ENCODE data around the gene KCNMA1. TPM values are rescaled to one million over a fixed set of nuclear protein-coding genes. Genes with fewer than 3 reads are reported as not detected.

The KCNMA1 gene
- total and polyA plus RNA-seq, 7 experiments from 2014 or later = 0.42 TPM; not detected in 6

- POLR2A ChIA-PET = no interaction called here
Observed at GRCh38 chr10:77446700-77447099, 190.9 kb downstream of the KCNMA1 start.

GRCh38 chr10:77445547-77445946 is 192.1 kb downstream of the KCNMA1 start:
- ATAC-seq (no peak), DNase-seq (no peak)
- Mint-ChIP-seq H3K9me3 (peaks cover 0 to 2% (median 0%) of the 10 kb centered on the region in 11 donors), H3K36me3 (no peaks in the 10 kb centered on the region), H3K4me1 (no peaks in the 10 kb centered on the region), H3K27me3 (peaks cover 0 to 13% (median 0%) of the 10 kb centered on the region in 5 donors), H3K27ac (no peak overlapping the region), H3K4me3 (no peak overlapping the region)
- H3K4me1 ChIP-seq (ENCODE audit: control insufficient read depth in 2 of 2, insufficient read depth in 2 of 2, low read length in 2 of 2) = no peaks in the 10 kb centered on the region
- H3K36me3 ChIP-seq (ENCODE audit: control insufficient read depth in 2 of 3, insufficient read depth in 3 of 3, low read length in 3 of 3) = no peaks in the 10 kb centered on the region
- POLR2A ChIA-PET = no interaction called here
- H3K27me3 ChIP-seq (ENCODE audit: control insufficient read depth in 2 of 2, insufficient read depth in 2 of 2, low read length in 2 of 2) = no peaks in the 10 kb centered on the region
- CTCF ChIA-PET = no interaction called here
- intact Hi-C loops (cut with micrococcal nuclease) = no loop called here
- no peak overlapping the region for H3K4me3 ChIP-seq (ENCODE audit: low read length)
- no peak overlapping the region for H3K27ac ChIP-seq (ENCODE audit: low read depth, low read length)
- no peaks in the 10 kb centered on the region for H3K9me3 ChIP-seq (ENCODE audit: control insufficient read depth in 2 of 3, low read length in 3 of 3)

More at GRCh38 chr10:77446700-77447099, 190.9 kb downstream of the KCNMA1 start:
- intact Hi-C loops (cut with micrococcal nuclease) = no loop called here
- no peaks in the 10 kb centered on the region for H3K4me1 ChIP-seq (ENCODE audit: control insufficient read depth in 2 of 2, insufficient read depth in 2 of 2, low read length in 2 of 2)
- H3K27ac Mint-ChIP-seq = no peak overlapping the region
- CTCF ChIA-PET = no interaction called here
- H3K36me3 Mint-ChIP-seq = no peaks in the 10 kb centered on the region
- DNase-seq (no peak), ATAC-seq (no peak)
- H3K9me3 ChIP-seq (ENCODE audit: control insufficient read depth in 2 of 3, low read length in 3 of 3) = no peaks in the 10 kb centered on the region
- H3K27me3 Mint-ChIP-seq = peaks cover 0 to 13% (median 5%) of the 10 kb centered on the region in 5 donors
- no peak overlapping the region for H3K4me3 ChIP-seq (ENCODE audit: low read length)
- no peaks in the 10 kb centered on the region for H3K27me3 ChIP-seq (ENCODE audit: control insufficient read depth in 2 of 2, insufficient read depth in 2 of 2, low read length in 2 of 2)
- H3K9me3 Mint-ChIP-seq = peaks cover 0 to 2% (median 0%) of the 10 kb centered on the region in 11 donors
- H3K27ac ChIP-seq (ENCODE audit: low read depth, low read length) = no peak overlapping the region
- no peak overlapping the region for H3K4me3 Mint-ChIP-seq
- no peaks in the 10 kb centered on the region for H3K36me3 ChIP-seq (ENCODE audit: control insufficient read depth in 2 of 3, insufficient read depth in 3 of 3, low read length in 3 of 3)
- no peaks in the 10 kb centered on the region for H3K4me1 Mint-ChIP-seq

GRCh38 chr10:77444041-77444440 is 193.6 kb downstream of the KCNMA1 start:
- CTCF ChIA-PET = no interaction called here
- Histone ChIP-seq H3K9me3 (ENCODE audit: control insufficient read depth in 2 of 3, low read length in 3 of 3) (no peaks in the 10 kb centered on the region), H3K27ac (ENCODE audit: low read depth, low read length) (no peak overlapping the region), H3K4me3 (ENCODE audit: low read length) (no peak overlapping the region), H3K27me3 (ENCODE audit: control insufficient read depth in 2 of 2, insufficient read depth in 2 of 2, low read length in 2 of 2) (no peaks in the 10 kb centered on the region), H3K36me3 (ENCODE audit: control insufficient read depth in 2 of 3, insufficient read depth in 3 of 3, low read length in 3 of 3) (no peaks in the 10 kb centered on the region), H3K4me1 (ENCODE audit: control insufficient read depth in 2 of 2, insufficient read depth in 2 of 2, low read length in 2 of 2) (no peaks in the 10 kb centered on the region)
- peaks cover 0 to 2% (median 0%) of the 10 kb centered on the region in 11 donors for H3K9me3 Mint-ChIP-seq
- POLR2A ChIA-PET = no interaction called here
- peaks cover 0 to 13% (median 0%) of the 10 kb centered on the region in 5 donors for H3K27me3 Mint-ChIP-seq
- ATAC-seq (no peak), DNase-seq (no peak)
- H3K4me1 Mint-ChIP-seq = no peaks in the 10 kb centered on the region
- H3K27ac Mint-ChIP-seq = no peak overlapping the region
- no peak overlapping the region for H3K4me3 Mint-ChIP-seq
- intact Hi-C loops (cut with micrococcal nuclease) = no loop called here
- H3K36me3 Mint-ChIP-seq = no peaks in the 10 kb centered on the region

- Histone ChIP-seq H3K36me3 (ENCODE audit: control insufficient read depth in 2 of 3, insufficient read depth in 3 of 3, low read length in 3 of 3) (no peaks in the 10 kb centered on the region), H3K4me1 (ENCODE audit: control insufficient read depth in 2 of 2, insufficient read depth in 2 of 2, low read length in 2 of 2) (no peaks in the 10 kb centered on the region), H3K27me3 (ENCODE audit: control insufficient read depth in 2 of 2, insufficient read depth in 2 of 2, low read length in 2 of 2) (no peaks in the 10 kb centered on the region), H3K27ac (ENCODE audit: low read depth, low read length) (no peak overlapping the region), H3K4me3 (ENCODE audit: low read length) (no peak overlapping the region), H3K9me3 (ENCODE audit: control insufficient read depth in 2 of 3, low read length in 3 of 3) (no peaks in the 10 kb centered on the region)
- ChIA-PET POLR2A (no interaction called here), CTCF (no interaction called here)
- H3K4me3 Mint-ChIP-seq = no peak overlapping the region
- intact Hi-C loops (cut with micrococcal nuclease) = no loop called here
- ATAC-seq (no peak), DNase-seq (no peak)
- H3K9me3 Mint-ChIP-seq = peaks cover 0 to 2% (median 0%) of the 10 kb centered on the region in 11 donors
- peaks cover 0 to 13% (median 0%) of the 10 kb centered on the region in 5 donors for H3K27me3 Mint-ChIP-seq
- H3K27ac Mint-ChIP-seq = no peak overlapping the region
- H3K36me3 Mint-ChIP-seq = no peaks in the 10 kb centered on the region
- no peaks in the 10 kb centered on the region for H3K4me1 Mint-ChIP-seq
Observed at GRCh38 chr10:77442699-77443189, 194.9 kb downstream of the KCNMA1 start.

GRCh38 chr10:77441353-77442166 is 196.0 kb downstream of the KCNMA1 start:
- H3K27me3 ChIP-seq (ENCODE audit: control insufficient read depth in 2 of 2, insufficient read depth in 2 of 2, low read length in 2 of 2) = no peaks in the 10 kb centered on the region
- no peak overlapping the region for H3K4me3 ChIP-seq (ENCODE audit: low read length)
- no peaks in the 10 kb centered on the region for H3K4me1 ChIP-seq (ENCODE audit: control insufficient read depth in 2 of 2, insufficient read depth in 2 of 2, low read length in 2 of 2)
- H3K27me3 Mint-ChIP-seq = peaks cover 0 to 13% (median 0%) of the 10 kb centered on the region in 5 donors
- intact Hi-C loops (cut with micrococcal nuclease) = no loop called here
- ATAC-seq (no peak), DNase-seq (no peak)
- no peak overlapping the region for H3K4me3 Mint-ChIP-seq
- H3K36me3 Mint-ChIP-seq = no peaks in the 10 kb centered on the region
- H3K9me3 Mint-ChIP-seq = peaks cover 0 to 2% (median 0%) of the 10 kb centered on the region in 11 donors
- no peak overlapping the region for H3K27ac ChIP-seq (ENCODE audit: low read depth, low read length)
- CTCF ChIA-PET = interaction anchor here (0.9 kb wide), 1 partner anchor 14 kb away, joined by 3 read pairs; no protein-coding TSS in a partner anchor
- no peak overlapping the region for H3K27ac Mint-ChIP-seq
- no peaks in the 10 kb centered on the region for H3K9me3 ChIP-seq (ENCODE audit: control insufficient read depth in 2 of 3, low read length in 3 of 3)
- H3K36me3 ChIP-seq (ENCODE audit: control insufficient read depth in 2 of 3, insufficient read depth in 3 of 3, low read length in 3 of 3) = no peaks in the 10 kb centered on the region
- no peaks in the 10 kb centered on the region for H3K4me1 Mint-ChIP-seq
- POLR2A ChIA-PET = no interaction called here

- H3K9me3 ChIP-seq (ENCODE audit: control insufficient read depth in 2 of 3, low read length in 3 of 3) = no peaks in the 10 kb centered on the region
- peaks cover 0 to 2% (median 0%) of the 10 kb centered on the region in 11 donors for H3K9me3 Mint-ChIP-seq
- H3K4me3 Mint-ChIP-seq = no peak overlapping the region
- H3K36me3 Mint-ChIP-seq = no peaks in the 10 kb centered on the region
- no peaks in the 10 kb centered on the region for H3K36me3 ChIP-seq (ENCODE audit: control insufficient read depth in 2 of 3, insufficient read depth in 3 of 3, low read length in 3 of 3)
- ATAC-seq (no peak), DNase-seq (no peak)
- H3K27ac Mint-ChIP-seq = no peak overlapping the region
- ChIA-PET POLR2A (no interaction called here), CTCF (no interaction called here)
- no peaks in the 10 kb centered on the region for H3K4me1 Mint-ChIP-seq
- H3K27me3 Mint-ChIP-seq = peaks cover 0 to 9% (median 0%) of the 10 kb centered on the region in 5 donors
- H3K4me1 ChIP-seq (ENCODE audit: control insufficient read depth in 2 of 2, insufficient read depth in 2 of 2, low read length in 2 of 2) = no peaks in the 10 kb centered on the region
- no peak overlapping the region for H3K4me3 ChIP-seq (ENCODE audit: low read length)
- intact Hi-C loops (cut with micrococcal nuclease) = no loop called here
- H3K27ac ChIP-seq (ENCODE audit: low read depth, low read length) = no peak overlapping the region
- H3K27me3 ChIP-seq (ENCODE audit: control insufficient read depth in 2 of 2, insufficient read depth in 2 of 2, low read length in 2 of 2) = no peaks in the 10 kb centered on the region
Observed at GRCh38 chr10:77436257-77436975, 201.2 kb downstream of the KCNMA1 start.

Data from naive thymus-derived CD4-positive, alpha-beta T cell (primary cell).